Measurements from ENCODE around the gene HECTD1. TPM values are rescaled to one million over a fixed set of nuclear protein-coding genes. Genes with fewer than 3 reads are reported as not detected.

The HECTD1 gene
- total and polyA plus RNA-seq, 11 donors: 42.4 to 185 (median 148) TPM

DNA sequence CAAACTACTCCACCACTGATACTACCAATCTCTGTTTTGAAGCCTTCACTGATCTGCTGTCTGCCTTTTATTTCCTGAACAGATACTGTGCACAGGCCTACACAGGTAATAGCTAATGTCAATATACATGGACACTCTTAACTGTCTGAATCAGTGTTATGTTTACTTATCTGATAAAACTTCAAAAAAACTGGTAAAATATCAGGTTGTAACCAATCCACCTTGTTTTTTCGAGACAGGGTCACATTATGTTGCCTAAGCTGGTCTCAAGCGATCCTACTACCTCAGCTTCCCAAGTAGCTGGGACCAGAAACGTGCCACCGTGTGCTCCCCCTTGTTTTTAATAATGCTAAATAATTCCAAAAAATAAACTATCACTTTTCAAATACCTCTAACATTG, 43.5 kb downstream of the HECTD1 start:
- 88 to 95% (median 91%) methylated on average over 4 of the region's 4 CpGs for WGBS, 4 donors
- H3K9me3 ChIP-seq: no peaks in the 10 kb centered on the region
- TF ChIP-seq, protein P1, sequence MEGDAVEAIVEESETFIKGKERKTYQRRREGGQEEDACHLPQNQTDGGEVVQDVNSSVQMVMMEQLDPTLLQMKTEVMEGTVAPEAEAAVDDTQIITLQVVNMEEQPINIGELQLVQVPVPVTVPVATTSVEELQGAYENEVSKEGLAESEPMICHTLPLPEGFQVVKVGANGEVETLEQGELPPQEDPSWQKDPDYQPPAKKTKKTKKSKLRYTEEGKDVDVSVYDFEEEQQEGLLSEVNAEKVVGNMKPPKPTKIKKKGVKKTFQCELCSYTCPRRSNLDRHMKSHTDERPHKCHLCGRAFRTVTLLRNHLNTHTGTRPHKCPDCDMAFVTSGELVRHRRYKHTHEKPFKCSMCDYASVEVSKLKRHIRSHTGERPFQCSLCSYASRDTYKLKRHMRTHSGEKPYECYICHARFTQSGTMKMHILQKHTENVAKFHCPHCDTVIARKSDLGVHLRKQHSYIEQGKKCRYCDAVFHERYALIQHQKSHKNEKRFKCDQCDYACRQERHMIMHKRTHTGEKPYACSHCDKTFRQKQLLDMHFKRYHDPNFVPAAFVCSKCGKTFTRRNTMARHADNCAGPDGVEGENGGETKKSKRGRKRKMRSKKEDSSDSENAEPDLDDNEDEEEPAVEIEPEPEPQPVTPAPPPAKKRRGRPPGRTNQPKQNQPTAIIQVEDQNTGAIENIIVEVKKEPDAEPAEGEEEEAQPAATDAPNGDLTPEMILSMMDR (IDR thresholded peaks at IDR 0.05): no peak
- TF ChIP-seq POLR2A (IDR thresholded peaks at IDR 0.05): no peak
- H3K4me3 ChIP-seq: no peak overlapping the region
- H3K4me1 ChIP-seq: peaks cover 0 to 15% (median 8%) of the 10 kb centered on the region in 12 donors
- H3K27me3 ChIP-seq: no peaks in the 10 kb centered on the region
- H3K27ac ChIP-seq: peak overlapping the region in 2 of 12 donors; percentile 12 to 73
- intact Hi-C loops (cut with DNase I): no loop called here
- peaks cover 0 to 99% (median 94%) of the 10 kb centered on the region in 9 donors for H3K36me3 ChIP-seq
- DNase-seq (no peak), ATAC-seq (no peak)

GRCh38 chr14:31162910-31163649, 44.5 kb downstream of the HECTD1 start:
- TF ChIP-seq POLR2A (IDR thresholded peaks at IDR 0.05): no peak
- TF ChIP-seq, protein P1 (IDR thresholded peaks at IDR 0.05): no peak
- no peaks in the 10 kb centered on the region for H3K27me3 ChIP-seq
- ATAC-seq (no peak), DNase-seq (no peak)
- H3K27ac ChIP-seq: peak overlapping the region in 1 of 12 donors; percentile 73
- no peaks in the 10 kb centered on the region for H3K9me3 ChIP-seq
- intact Hi-C loops (cut with DNase I): no loop called here
- H3K4me3 ChIP-seq: no peak overlapping the region
- peaks cover 0 to 15% (median 8%) of the 10 kb centered on the region in 12 donors for H3K4me1 ChIP-seq
- 89 to 94% (median 92%) methylated on average over 16 of the region's 16 CpGs for WGBS, 4 donors
- peaks cover 0 to 99% (median 94%) of the 10 kb centered on the region in 9 donors for H3K36me3 ChIP-seq

GRCh38 chr14:31161274-31161673, 46.3 kb downstream of the HECTD1 start:
- ATAC-seq (no peak), DNase-seq (no peak)
- Histone ChIP-seq H3K4me1 (peaks cover 0 to 14% (median 8%) of the 10 kb centered on the region in 12 donors), H3K27ac (no peak overlapping the region), H3K9me3 (no peaks in the 10 kb centered on the region), H3K36me3 (peaks cover 0 to 99% (median 94%) of the 10 kb centered on the region in 9 donors), H3K27me3 (no peaks in the 10 kb centered on the region), H3K4me3 (no peak overlapping the region)
- TF ChIP-seq, protein P1 (IDR thresholded peaks at IDR 0.05): no peak
- TF ChIP-seq POLR2A (IDR thresholded peaks at IDR 0.05): no peak
- intact Hi-C loops (cut with DNase I): no loop called here
- 82 to 96% (median 91%) methylated on average over 5 of the region's 5 CpGs for WGBS, 4 donors

- no peaks in the 10 kb centered on the region for H3K9me3 ChIP-seq
- no peaks in the 10 kb centered on the region for H3K27me3 ChIP-seq
- peaks cover 0 to 4% (median 0%) of the 10 kb centered on the region in 12 donors for H3K4me1 ChIP-seq
- TF ChIP-seq POLR2A (IDR thresholded peaks at IDR 0.05): no peak
- TF ChIP-seq, protein P1 (IDR thresholded peaks at IDR 0.05): no peak
- ATAC-seq: no peak
- no peak for DNase-seq
- peaks cover 0 to 99% (median 96%) of the 10 kb centered on the region in 9 donors for H3K36me3 ChIP-seq
- 88 to 94% (median 91%) methylated on average over 13 of the region's 13 CpGs for WGBS, 4 donors
- H3K27ac ChIP-seq: peak overlapping the region in 1 of 12 donors; percentile 37
- no peak overlapping the region for H3K4me3 ChIP-seq
- intact Hi-C loops (cut with DNase I): loop anchor here in 1 of 10 donors (10.0 kb wide), 1 partner anchor 195 kb away; no protein-coding TSS in a partner anchor
Measured at GRCh38 chr14:31159682-31160296, 47.8 kb downstream of the HECTD1 start.
